Thyroid gland (tissue), 4 donors: Measurements from ENCODE around the gene SPDEF.

Experiments
- CTCF ChIP-seq, 6 experiments: fragments of 200-600 bp in 3 of 6; fragments of 450-650 bp in 3 of 6; sonication (generic) in 3 of 6; IDR thresholded peaks; one replicate each; pipeline ENCODE4 v1.5.1; 2016 to 2019; ENCODE audit warnings: antibody characterized with exemption in 6 of 6, mild to moderate bottlenecking in 2 of 6, inconsistent platforms in 1 of 6, moderate library complexity in 1 of 6
- POLR2A ChIP-seq, 2 donors: fragments of 450-650 bp; IDR thresholded peaks; one replicate each; pipeline ENCODE4 v1.6.1; 2017; ENCODE audit warnings: antibody characterized with exemption in 2 of 2, mild to moderate bottlenecking in 2 of 2, moderate library complexity in 1 of 2

DNA sequence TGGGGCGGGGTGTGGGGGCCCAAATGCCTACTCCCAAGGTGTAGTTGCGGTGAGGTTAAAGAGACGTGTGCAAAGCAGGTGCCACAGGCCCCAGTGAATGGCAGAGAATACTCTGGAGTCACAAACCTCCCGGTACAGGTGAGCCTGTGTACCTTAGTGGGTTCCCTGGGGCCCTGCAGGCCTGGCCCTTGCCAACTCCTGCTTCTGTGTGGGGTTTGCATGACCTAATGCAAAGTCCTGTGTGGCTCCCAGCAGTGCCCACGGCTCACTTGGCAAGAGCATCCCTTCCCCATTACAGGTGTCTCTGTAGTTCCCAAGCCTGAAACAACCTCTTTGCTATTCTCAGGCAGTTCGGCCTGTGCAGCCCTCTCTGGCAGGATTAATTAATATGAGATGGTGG, 17.5 kb downstream of the SPDEF start:
- TF ChIP-seq CTCF (IDR thresholded peaks at IDR 0.05) (no peak), POLR2A (IDR thresholded peaks at IDR 0.05) (no peak)
